ENCODE results near the gene QARS1. TPM values are rescaled to one million over a fixed set of nuclear protein-coding genes. Genes with fewer than 3 reads are reported as not detected.

The QARS1 gene
- total and polyA plus RNA-seq, 9 donors, result 232 to 290 (median 272) TPM

GRCh38 chr3:49122451-49122850 is 17.9 kb upstream of the QARS1 start:
- peaks cover 18% of the 10 kb centered on the region for H3K4me1 ChIP-seq (ENCODE audit: control insufficient read depth, insufficient read depth, low read length)
- H3K27ac ChIP-seq (ENCODE audit: low read length), result no peak overlapping the region
- no peak for DNase-seq
- WGBS (ENCODE audit: insufficient coverage), result 81% methylated on average over 7 of the region's 7 CpGs
- peaks cover 82% of the 10 kb centered on the region for H3K36me3 ChIP-seq (ENCODE audit: control insufficient read depth, insufficient read depth, low read length)
- H3K27me3 ChIP-seq (ENCODE audit: control insufficient read depth, insufficient read depth, low read length), result no peaks in the 10 kb centered on the region
- H3K4me3 ChIP-seq (ENCODE audit: low read length), result no peak overlapping the region
- H3K9me3 ChIP-seq (replicated peaks; ENCODE audit: control insufficient read depth, low read depth, low read length), result no peaks in the 10 kb centered on the region

GRCh38 chr3:49122022-49122421 is 17.5 kb upstream of the QARS1 start:
- H3K27ac ChIP-seq (ENCODE audit: low read length), result no peak overlapping the region
- peaks cover 18% of the 10 kb centered on the region for H3K4me1 ChIP-seq (ENCODE audit: control insufficient read depth, insufficient read depth, low read length)
- H3K4me3 ChIP-seq (ENCODE audit: low read length), result no peak overlapping the region
- H3K9me3 ChIP-seq (replicated peaks; ENCODE audit: control insufficient read depth, low read depth, low read length), result no peaks in the 10 kb centered on the region
- no peaks in the 10 kb centered on the region for H3K27me3 ChIP-seq (ENCODE audit: control insufficient read depth, insufficient read depth, low read length)
- DNase-seq, result no peak
- peaks cover 83% of the 10 kb centered on the region for H3K36me3 ChIP-seq (ENCODE audit: control insufficient read depth, insufficient read depth, low read length)
- WGBS (ENCODE audit: insufficient coverage), result 89% methylated on average over 11 of the region's 12 CpGs

- 59% methylated on average over 8 of the region's 17 CpGs for WGBS (ENCODE audit: insufficient coverage)
- H3K4me1 ChIP-seq (ENCODE audit: control insufficient read depth, insufficient read depth, low read length), result peaks cover 18% of the 10 kb centered on the region
- DNase-seq, result no peak
- H3K4me3 ChIP-seq (ENCODE audit: low read length), result peak overlapping the region; percentile 74
- peak overlapping the region; percentile 88 for H3K27ac ChIP-seq (ENCODE audit: low read length)
- H3K36me3 ChIP-seq (ENCODE audit: control insufficient read depth, insufficient read depth, low read length), result peaks cover 84% of the 10 kb centered on the region
- H3K27me3 ChIP-seq (ENCODE audit: control insufficient read depth, insufficient read depth, low read length), result no peaks in the 10 kb centered on the region
- no peaks in the 10 kb centered on the region for H3K9me3 ChIP-seq (replicated peaks; ENCODE audit: control insufficient read depth, low read depth, low read length)
Measured at GRCh38 chr3:49121132-49121736, 16.7 kb upstream of the QARS1 start.

GRCh38 chr3:49120438-49121131 is 16.0 kb upstream of the QARS1 start, which contains the start of gene USP19:
Gene USP19 (minus strand): TSS chr3:49120823. CDS start chr3:49119145, 1,678 bp downstream.
- H3K27ac ChIP-seq (ENCODE audit: low read length), result peak within 1 kb of the TSS; percentile 88
- under 1% methylated on average over 51 of the region's 70 CpGs for WGBS (ENCODE audit: insufficient coverage)
- DNase-seq, result peak; percentile 98
- peaks cover 84% of the 10 kb centered on the region for H3K36me3 ChIP-seq (ENCODE audit: control insufficient read depth, insufficient read depth, low read length)
- H3K4me3 ChIP-seq (ENCODE audit: low read length), result peak within 1 kb of the TSS; percentile 74
- H3K27me3 ChIP-seq (ENCODE audit: control insufficient read depth, insufficient read depth, low read length), result no peaks in the 10 kb centered on the region
- H3K9me3 ChIP-seq (replicated peaks; ENCODE audit: control insufficient read depth, low read depth, low read length), result no peaks in the 10 kb centered on the region
- H3K4me1 ChIP-seq (ENCODE audit: control insufficient read depth, insufficient read depth, low read length), result peaks cover 18% of the 10 kb centered on the region

- no peaks in the 10 kb centered on the region for H3K27me3 ChIP-seq (ENCODE audit: control insufficient read depth, insufficient read depth, low read length)
- DNase-seq, result no peak
- no peaks in the 10 kb centered on the region for H3K9me3 ChIP-seq (replicated peaks; ENCODE audit: control insufficient read depth, low read depth, low read length)
- peaks cover 84% of the 10 kb centered on the region for H3K36me3 ChIP-seq (ENCODE audit: control insufficient read depth, insufficient read depth, low read length)
- H3K4me1 ChIP-seq (ENCODE audit: control insufficient read depth, insufficient read depth, low read length), result peaks cover 18% of the 10 kb centered on the region
- H3K27ac ChIP-seq (ENCODE audit: low read length), result peak overlapping the region; percentile 88
- WGBS (ENCODE audit: insufficient coverage), result 0% methylated on average over 9 of the region's 9 CpGs
- H3K4me3 ChIP-seq (ENCODE audit: low read length), result peak overlapping the region; percentile 74
Measured at GRCh38 chr3:49120096-49120437, 15.5 kb upstream of the QARS1 start.

- no CpG with 5 or more reads among the region's 3 CpGs for WGBS (ENCODE audit: insufficient coverage)
- peak overlapping the region; percentile 74 for H3K4me3 ChIP-seq (ENCODE audit: low read length)
- H3K36me3 ChIP-seq (ENCODE audit: control insufficient read depth, insufficient read depth, low read length), result peaks cover 84% of the 10 kb centered on the region
- no peak for DNase-seq
- no peak overlapping the region for H3K27ac ChIP-seq (ENCODE audit: low read length)
- peaks cover 18% of the 10 kb centered on the region for H3K4me1 ChIP-seq (ENCODE audit: control insufficient read depth, insufficient read depth, low read length)
- no peaks in the 10 kb centered on the region for H3K27me3 ChIP-seq (ENCODE audit: control insufficient read depth, insufficient read depth, low read length)
- H3K9me3 ChIP-seq (replicated peaks; ENCODE audit: control insufficient read depth, low read depth, low read length), result no peaks in the 10 kb centered on the region
Measured at GRCh38 chr3:49119439-49119838, 14.9 kb upstream of the QARS1 start.

GRCh38 chr3:49119036-49119435 is 14.5 kb upstream of the QARS1 start:
- no peak overlapping the region for H3K27ac ChIP-seq (ENCODE audit: low read length)
- H3K9me3 ChIP-seq (replicated peaks; ENCODE audit: control insufficient read depth, low read depth, low read length), result no peaks in the 10 kb centered on the region
- whole genome bisulfite sequencing (ENCODE audit: insufficient coverage), result 97% methylated on average over 8 of the region's 10 CpGs
- H3K4me1 ChIP-seq (ENCODE audit: control insufficient read depth, insufficient read depth, low read length), result peaks cover 18% of the 10 kb centered on the region
- no peaks in the 10 kb centered on the region for H3K27me3 ChIP-seq (ENCODE audit: control insufficient read depth, insufficient read depth, low read length)
- no peak for DNase-seq
- H3K4me3 ChIP-seq (ENCODE audit: low read length), result no peak overlapping the region
- H3K36me3 ChIP-seq (ENCODE audit: control insufficient read depth, insufficient read depth, low read length), result peaks cover 84% of the 10 kb centered on the region

- DNase-seq, result no peak
- H3K4me1 ChIP-seq (ENCODE audit: control insufficient read depth, insufficient read depth, low read length), result no peaks in the 10 kb centered on the region
- H3K27me3 ChIP-seq (ENCODE audit: control insufficient read depth, insufficient read depth, low read length), result no peaks in the 10 kb centered on the region
- H3K4me3 ChIP-seq (ENCODE audit: low read length), result no peak overlapping the region
- no peak overlapping the region for H3K27ac ChIP-seq (ENCODE audit: low read length)
- H3K36me3 ChIP-seq (ENCODE audit: control insufficient read depth, insufficient read depth, low read length), result peaks cover 96% of the 10 kb centered on the region
- WGBS (ENCODE audit: insufficient coverage), result 91% methylated on average over 13 of the region's 14 CpGs
- H3K9me3 ChIP-seq (replicated peaks; ENCODE audit: control insufficient read depth, low read depth, low read length), result no peaks in the 10 kb centered on the region
Measured at GRCh38 chr3:49112262-49112661, 7.7 kb upstream of the QARS1 start.

- H3K9me3 ChIP-seq (replicated peaks; ENCODE audit: control insufficient read depth, low read depth, low read length), result no peaks in the 10 kb centered on the region
- no peak for DNase-seq
- H3K4me3 ChIP-seq (ENCODE audit: low read length), result no peak overlapping the region
- H3K27me3 ChIP-seq (ENCODE audit: control insufficient read depth, insufficient read depth, low read length), result no peaks in the 10 kb centered on the region
- no peaks in the 10 kb centered on the region for H3K4me1 ChIP-seq (ENCODE audit: control insufficient read depth, insufficient read depth, low read length)
- peaks cover 92% of the 10 kb centered on the region for H3K36me3 ChIP-seq (ENCODE audit: control insufficient read depth, insufficient read depth, low read length)
- H3K27ac ChIP-seq (ENCODE audit: low read length), result no peak overlapping the region
- 72% methylated on average over 6 of the region's 6 CpGs for WGBS (ENCODE audit: insufficient coverage)
Measured at GRCh38 chr3:49111347-49111746, 6.8 kb upstream of the QARS1 start.

GRCh38 chr3:49110780-49111179 is 6.2 kb upstream of the QARS1 start:
- no peak for DNase-seq
- Histone ChIP-seq H3K36me3 (ENCODE audit: control insufficient read depth, insufficient read depth, low read length) (peaks cover 92% of the 10 kb centered on the region), H3K27me3 (ENCODE audit: control insufficient read depth, insufficient read depth, low read length) (no peaks in the 10 kb centered on the region), H3K4me1 (ENCODE audit: control insufficient read depth, insufficient read depth, low read length) (peaks cover under 1% of the 10 kb centered on the region), H3K4me3 (ENCODE audit: low read length) (no peak overlapping the region), H3K9me3 (replicated peaks; ENCODE audit: control insufficient read depth, low read depth, low read length) (no peaks in the 10 kb centered on the region), H3K27ac (ENCODE audit: low read length) (no peak overlapping the region)
- WGBS (ENCODE audit: insufficient coverage), result 89% methylated on average over 8 of the region's 13 CpGs
